HG02759 (cell line): ENCODE measurements around the gene DNTT.

ENCODE experiments used
- ATAC-seq: cut with Tn5 transposase; IDR thresholded peaks from one replicate; pipeline ENCODE4 v1.9.1; 2021; ENCODE audit warnings: mild to moderate bottlenecking, moderate library complexity; ENCODE audit not compliant: unreplicated experiment

The DNTT gene

GRCh38 chr10:96371356-96371755, 67.1 kb downstream of the DNTT start:
- no peak for ATAC-seq

GRCh38 chr10:96374004-96374403, 69.8 kb downstream of the DNTT start:
- ATAC-seq = no peak

GRCh38 chr10:96374639-96374984, 70.4 kb downstream of the DNTT start:
- no peak for ATAC-seq

GRCh38 chr10:96374985-96375830, 71.0 kb downstream of the DNTT start:
- ATAC-seq = peak; percentile 82

GRCh38 chr10:96376483-96376882, 72.2 kb downstream of the DNTT start:
- no peak for ATAC-seq

- no peak for ATAC-seq
Observed at GRCh38 chr10:96377816-96378294, 73.6 kb downstream of the DNTT start.

GRCh38 chr10:96378741-96379140, 74.5 kb downstream of the DNTT start:
- no peak for ATAC-seq

- ATAC-seq = no peak
Observed at GRCh38 chr10:96379758-96380157, 75.5 kb downstream of the DNTT start.

- ATAC-seq = no peak
Observed at GRCh38 chr10:96380821-96381220, 76.6 kb downstream of the DNTT start.

- ATAC-seq = no peak
Observed at GRCh38 chr10:96384506-96384905, 80.3 kb downstream of the DNTT start.

GRCh38 chr10:96387161-96387560, 82.9 kb downstream of the DNTT start:
- ATAC-seq = no peak

GRCh38 chr10:96387601-96388000, 83.4 kb downstream of the DNTT start:
- no peak for ATAC-seq
